IMR-90 (cell line): ENCODE measurements around the gene GPR179. TPM values are rescaled to one million over a fixed set of nuclear protein-coding genes. Genes with fewer than 3 reads are reported as not detected.

ENCODE experiments used
- ATAC-seq: fragments of 200-7000 bp; cut with Tn5 transposase; 2 replicates; pipeline ENCODE4 v1.9.1; 2020; ENCODE audit warnings: low read depth, mild to moderate bottlenecking, moderate library complexity
- BruUV-seq: library from RNA; stranded (reverse); fragments of 400-500 nt; replicated peaks from 2 replicates; lab custom pipeline; 2021; lab: Mats Ljungman, UMichigan
- CTCF ChIA-PET: fragments of 300-600 bp; formaldehyde crosslinking; extraction: SDS; loops from one replicate; lab custom pipeline; 2021; ENCODE audit warnings: antibody characterized with exemption; lab: Yijun Ruan, JAX
- POLR2A ChIA-PET: fragments of 300-600 bp; sonication (Branson Sonifier 250); formaldehyde crosslinking; loops from one replicate; lab custom pipeline; 2022; ENCODE audit warnings: antibody characterized with exemption; ENCODE audit not compliant: unreplicated experiment; lab: Charles Lee
- DNase-seq: peaks from one replicate; pipeline ENCODE4 v3.0.0; 2013
- H2AFZ ChIP-seq: replicated peaks from 2 replicates; pipeline ENCODE3; 2013; ENCODE audit warnings: low read length, mild to moderate bottlenecking; ENCODE audit not compliant: poor library complexity
- H2AK5ac ChIP-seq: 2 replicates; pipeline ENCODE4 v1.6.1; 2013; ENCODE audit warnings: low read depth, low read length, inconsistent platforms
- H2AK9ac ChIP-seq: replicated peaks from 2 replicates; pipeline ENCODE3; 2013; ENCODE audit warnings: mild to moderate bottlenecking, low read depth, low read length, moderate library complexity; ENCODE audit not compliant: poor library complexity
- H2BK120ac ChIP-seq: 2 replicates; pipeline ENCODE4 v1.6.1; 2013; ENCODE audit warnings: low read depth, low read length, inconsistent platforms
- H2BK15ac ChIP-seq: 3 replicates; pipeline ENCODE4 v1.6.1; 2013; ENCODE audit warnings: low read depth, low read length, inconsistent platforms
- H2BK20ac ChIP-seq: 2 replicates; pipeline ENCODE4 v1.6.1; 2013; ENCODE audit warnings: low read depth, mild to moderate bottlenecking, inconsistent platforms, low read length, moderate library complexity
- H2BK5ac ChIP-seq: 2 replicates; pipeline ENCODE4 v1.6.1; 2013; ENCODE audit warnings: mild to moderate bottlenecking, low read depth, low read length, inconsistent platforms; ENCODE audit not compliant: poor library complexity, severe bottlenecking
- H3K14ac ChIP-seq: replicated peaks from 2 replicates; pipeline ENCODE4 v1.6.1; 2013; ENCODE audit warnings: low read depth, low read length, inconsistent platforms
- H3K18ac ChIP-seq: 2 replicates; pipeline ENCODE4 v1.6.1; 2013; ENCODE audit warnings: low read depth, low read length, control low read depth
- H3K23ac ChIP-seq: 2 replicates; pipeline ENCODE4 v1.6.1; 2013; ENCODE audit warnings: low read depth, low read length, inconsistent platforms
- H3K27ac ChIP-seq: 2 replicates; pipeline ENCODE4 v1.5.1; 2013; ENCODE audit warnings: mild to moderate bottlenecking, control low read depth, low read length; ENCODE audit not compliant: insufficient read depth
- H3K27me3 ChIP-seq: 2 replicates; pipeline ENCODE4 v1.6.1; 2013; ENCODE audit warnings: low read length; ENCODE audit not compliant: control insufficient read depth, insufficient read depth
- H3K36me3 ChIP-seq: 2 replicates; pipeline ENCODE4 v1.6.1; 2013; ENCODE audit warnings: low read length, mixed read lengths; ENCODE audit not compliant: control insufficient read depth, insufficient read depth
- H3K4ac ChIP-seq: 2 replicates; pipeline ENCODE4 v1.6.1; 2013; ENCODE audit warnings: low read depth, low read length, inconsistent platforms
- H3K4me1 ChIP-seq: 2 replicates; pipeline ENCODE4 v1.6.1; 2013; ENCODE audit warnings: low read length, mixed read lengths; ENCODE audit not compliant: control insufficient read depth, insufficient read depth
- H3K4me2 ChIP-seq: 2 replicates; pipeline ENCODE4 v1.6.1; 2013; ENCODE audit warnings: low read depth, mild to moderate bottlenecking, control low read depth, low read length, moderate library complexity
- H3K4me3 ChIP-seq: 2 replicates; pipeline ENCODE4 v1.5.1; 2013; ENCODE audit warnings: low read depth, mild to moderate bottlenecking, control low read depth, low read length, moderate library complexity; ENCODE audit not compliant: insufficient read depth
- H3K56ac ChIP-seq: 2 replicates; pipeline ENCODE4 v1.6.1; 2013; ENCODE audit warnings: low read length, inconsistent platforms; ENCODE audit not compliant: insufficient read depth; ENCODE audit errors: extremely low read depth
- H3K79me1 ChIP-seq, 2 experiments: 2 replicates each; pipeline ENCODE4 v1.6.1; 2013; ENCODE audit warnings: low read length in 2 of 2, inconsistent platforms in 1 of 2, low read depth in 1 of 2
- H3K9ac ChIP-seq: 2 replicates; pipeline ENCODE4 v1.6.1; 2013; ENCODE audit warnings: low read depth, low read length, control low read depth
- H3K9me1 ChIP-seq: 2 replicates; pipeline ENCODE4 v1.6.1; 2013; ENCODE audit warnings: low read length, inconsistent platforms; ENCODE audit not compliant: insufficient read depth
- H3K9me3 ChIP-seq: 2 replicates; pipeline ENCODE4 v1.6.1; 2013; ENCODE audit warnings: low read length; ENCODE audit not compliant: control insufficient read depth, insufficient read depth
- H4K20me1 ChIP-seq: 2 replicates; pipeline ENCODE4 v1.6.1; 2013; ENCODE audit warnings: low read length, inconsistent platforms; ENCODE audit not compliant: insufficient read depth
- H4K5ac ChIP-seq: 2 replicates; pipeline ENCODE4 v1.6.1; 2013; ENCODE audit warnings: mild to moderate bottlenecking, low read depth, low read length, control low read depth
- H4K8ac ChIP-seq, 2 experiments: 2 replicates each; pipeline ENCODE4 v1.6.1; 2013; ENCODE audit warnings: low read depth in 2 of 2, low read length in 2 of 2, control low read depth in 1 of 2, inconsistent platforms in 1 of 2
- H4K91ac ChIP-seq: 2 replicates; pipeline ENCODE4 v1.6.1; 2013; ENCODE audit warnings: low read depth, low read length, inconsistent platforms; ENCODE audit not compliant: insufficient read depth
- CEBPB ChIP-seq: IDR thresholded peaks from 2 replicates; pipeline ENCODE4 v1.6.1; 2012; ENCODE audit warnings: low read depth, low read length, improper control_type of control experiment
- CTCF ChIP-seq: conservative IDR thresholded peaks from 2 replicates; pipeline ENCODE4 v1.5.1; 2012; ENCODE audit warnings: mild to moderate bottlenecking, low read depth, low read length, improper control_type of control experiment
- ELK1 ChIP-seq: fragments of 150-350 bp; IDR thresholded peaks from 2 replicates; pipeline ENCODE4 v1.6.1; 2016; ENCODE audit warnings: low read depth, mild to moderate bottlenecking, low read length, moderate library complexity, borderline replicate concordance
- FOS ChIP-seq: fragments of 150-350 bp; IDR thresholded peaks from 2 replicates; pipeline ENCODE4 v1.6.1; 2016; ENCODE audit warnings: low read depth, low read length
- MAFK ChIP-seq: IDR thresholded peaks from 2 replicates; pipeline ENCODE4 v1.6.1; 2012; ENCODE audit warnings: low read depth, low read length, improper control_type of control experiment
- MAZ ChIP-seq: IDR thresholded peaks from 2 replicates; pipeline ENCODE4 v1.6.1; 2012; ENCODE audit warnings: low read depth, mild to moderate bottlenecking, low read length, improper control_type of control experiment, moderate library complexity, borderline replicate concordance
- MXI1 ChIP-seq: IDR thresholded peaks from 2 replicates; pipeline ENCODE4 v1.6.1; 2012; ENCODE audit warnings: low read depth, mild to moderate bottlenecking, low read length, moderate library complexity, borderline replicate concordance
- NFE2L2 ChIP-seq: fragments of 150-350 bp; IDR thresholded peaks from 2 replicates; pipeline ENCODE4 v1.6.1; 2016; ENCODE audit warnings: low read depth, mild to moderate bottlenecking, low read length
- POLR2A ChIP-seq: IDR thresholded peaks from 2 replicates; pipeline ENCODE4 v1.6.1; 2012; ENCODE audit warnings: mild to moderate bottlenecking, low read depth, low read length
- RAD21 ChIP-seq: IDR thresholded peaks from 2 replicates; pipeline ENCODE4 v1.6.1; 2012; ENCODE audit warnings: low read length, improper control_type of control experiment
- USF2 ChIP-seq: fragments of 150-350 bp; IDR thresholded peaks from 2 replicates; pipeline ENCODE4 v1.6.1; 2017; ENCODE audit warnings: mild to moderate bottlenecking, antibody characterized with exemption, low read length, low read depth
- WGBS, 2 experiments: methylation state at CpG; one replicate each; pipeline versions ENCODE4 v1.1.5 to v1.1.7; 2013; ENCODE audit warnings: missing lambda C conversion rate in 2 of 2; ENCODE audit not compliant: insufficient read length in 1 of 2; ENCODE audit errors: extremely low coverage in 2 of 2; 5-methylcytosine and 5-hydroxymethylcytosine counted together
- dilution Hi-C: fragments of 300-500 bp; cut with HindIII; formaldehyde crosslinking; loops from one replicate; pipeline ENCODE4 v1.14.3; 2018; ENCODE audit warnings: low sequenced_read_pairs; ENCODE audit not compliant: unreplicated experiment
- in situ Hi-C: fragments of 300-500 bp; cut with MboI; formaldehyde crosslinking; loops from 3 replicates; pipeline ENCODE4 v1.14.3; 2019; ENCODE audit warnings: low sequenced_read_pairs, inconsistent platforms, mixed read lengths
- intact Hi-C: fragments of 100-400 bp; cut with micrococcal nuclease; formaldehyde crosslinking; loops from 2 replicates; pipeline ENCODE4 v1.10.0; 2022
- polyA plus RNA-seq, 3 experiments: library from polyadenylated mRNA; depleted of rRNA; stranded (reverse); fragments of >200 nt; gene quantifications; 2 replicates each; pipeline ENCODE4 v1.2.3, GENCODE V29; 2012; ENCODE audit warnings: low replicate concordance in 1 of 3
- total RNA-seq: library from RNA; depleted of rRNA; stranded (reverse); fragments of >200 nt; gene quantifications from 2 replicates; pipeline ENCODE4 v1.2.3, GENCODE V29; 2012

The GPR179 gene
- total and polyA plus RNA-seq, 2 of the 4 experiments (the other 2 are of a cell fraction): not detected

- Histone ChIP-seq H3K18ac (no peak overlapping the region), H3K56ac (no peak overlapping the region), H3K9me1 (0 out of 2 replicates have a peak, but pooled peaks cover 5% of the 10 kb centered on the region), H3K23ac (no peak overlapping the region), H3K36me3 (peaks cover 5% of the 10 kb centered on the region; the same call in 1 of the 2 replicates), H3K9me3 (no peaks in the 10 kb centered on the region), H3K27ac (no peak overlapping the region), H3K9ac (no peak overlapping the region), H4K91ac (no peak overlapping the region), H2BK20ac (no peak overlapping the region), H3K27me3 (peaks cover 33% of the 10 kb centered on the region), H2AK5ac (no peak overlapping the region), H2BK5ac (no peak overlapping the region), H4K20me1 (no peaks in the 10 kb centered on the region; the same call in 1 of the 2 replicates), H4K5ac (no peak overlapping the region), H3K14ac (no peak overlapping the region), H3K4me3 (no peak overlapping the region), H3K4me1 (peaks cover 12% of the 10 kb centered on the region), H2BK120ac (no peak overlapping the region), H3K4me2 (no peak overlapping the region), H2AK9ac (no peak overlapping the region), H3K79me1 (no peaks in the 10 kb centered on the region; a peak in 1 of 4 replicates), H4K8ac (no peak overlapping the region), H2AFZ (no peak overlapping the region), H2BK15ac (no peak overlapping the region), H3K4ac (no peak overlapping the region)
- ChIA-PET POLR2A (no interaction called here), CTCF (interaction anchor here (1.2 kb wide), 1 partner anchor 22 kb away, joined by 3 read pairs; no protein-coding TSS in a partner anchor)
- intact Hi-C loops: no loop called here
- WGBS, 2 experiments: 91% methylated on average over 4 of the region's 8 CpGs; no CpG with 5 or more reads in 1 of the 2 experiments
- in situ Hi-C loops: no loop called here
- no peak for DNase-seq
- no TSS peak for BruUV-seq
- ATAC-seq: no peak
- dilution Hi-C loops: no loop called here
- no peak for TF ChIP-seq CTCF
- TF ChIP-seq NFE2L2: no peak
- no peak for TF ChIP-seq MXI1
- TF ChIP-seq ELK1: no peak
- no peak for TF ChIP-seq MAFK
- TF ChIP-seq RAD21: no peak
- no peak for TF ChIP-seq FOS
- TF ChIP-seq CEBPB: no peak
- TF ChIP-seq USF2: no peak
- TF ChIP-seq POLR2A: no peak
- TF ChIP-seq MAZ: no peak
These were observed 16.6 kb downstream of the GPR179 start for GRCh38 chr17:38326996-38327792.
